ENCODE data around the gene PPM1H. TPM values are rescaled to one million over a fixed set of nuclear protein-coding genes. Genes with fewer than 3 reads are reported as not detected.

PPM1H gene
- total RNA-seq, 2 experiments from 2014 or later = 0.07 TPM; not detected in 1

- no peak for ATAC-seq
- Mint-ChIP-seq H3K36me3 (ENCODE audit: low read depth) (no peaks in the 10 kb centered on the region), H3K4me1 (ENCODE audit: low read depth) (peaks cover 8% of the 10 kb centered on the region), H3K27me3 (peaks cover 12% of the 10 kb centered on the region), H3K4me3 (no peak overlapping the region), H3K27ac (no peak overlapping the region), H3K9me3 (peaks cover 3% of the 10 kb centered on the region)
- TF ChIP-seq CTCF (IDR thresholded peaks at IDR 0.05) = no peak
- ChIA-PET POLR2A (no interaction called here), CTCF (no interaction called here)
- DNase-seq = no peak
- intact Hi-C loops (cut with micrococcal nuclease) = no loop called here
Observed at GRCh38 chr12:62658910-62659309, 276.0 kb downstream of the PPM1H start.

- H3K27ac Mint-ChIP-seq = no peak overlapping the region
- H3K27me3 Mint-ChIP-seq = peaks cover 12% of the 10 kb centered on the region
- no peak for ATAC-seq
- H3K36me3 Mint-ChIP-seq (ENCODE audit: low read depth) = no peaks in the 10 kb centered on the region
- DNase-seq = no peak
- POLR2A ChIA-PET = interaction anchor here (1.0 kb wide), 1 partner anchor 14 kb away, joined by 3 read pairs; no protein-coding TSS in a partner anchor
- CTCF ChIA-PET = interaction anchor here (1.4 to 1.9 kb wide), 2 partner anchors 10 to 137 kb away, joined by 3 to 4 read pairs; no protein-coding TSS in a partner anchor
- H3K4me1 Mint-ChIP-seq (ENCODE audit: low read depth) = peaks cover 8% of the 10 kb centered on the region
- TF ChIP-seq CTCF (IDR thresholded peaks at IDR 0.05) = no peak
- no peak overlapping the region for H3K4me3 Mint-ChIP-seq
- H3K9me3 Mint-ChIP-seq = peaks cover 3% of the 10 kb centered on the region
- intact Hi-C loops (cut with micrococcal nuclease) = no loop called here
Observed at GRCh38 chr12:62657363-62657632, 277.7 kb downstream of the PPM1H start.

- intact Hi-C loops (cut with micrococcal nuclease) = no loop called here
- H3K27ac Mint-ChIP-seq = no peak overlapping the region
- peaks cover 3% of the 10 kb centered on the region for H3K9me3 Mint-ChIP-seq
- peaks cover 12% of the 10 kb centered on the region for H3K27me3 Mint-ChIP-seq
- no peak for TF ChIP-seq CTCF (IDR thresholded peaks at IDR 0.05)
- peaks cover 8% of the 10 kb centered on the region for H3K4me1 Mint-ChIP-seq (ENCODE audit: low read depth)
- no peak for DNase-seq
- ATAC-seq = no peak
- H3K36me3 Mint-ChIP-seq (ENCODE audit: low read depth) = no peaks in the 10 kb centered on the region
- ChIA-PET POLR2A (interaction anchor here (1.0 kb wide), 1 partner anchor 14 kb away, joined by 3 read pairs; no protein-coding TSS in a partner anchor), CTCF (interaction anchor here (1.4 to 1.9 kb wide), 2 partner anchors 10 to 137 kb away, joined by 3 to 4 read pairs; no protein-coding TSS in a partner anchor)
- no peak overlapping the region for H3K4me3 Mint-ChIP-seq
Observed at GRCh38 chr12:62656591-62657362, 278.2 kb downstream of the PPM1H start.

GRCh38 chr12:62655666-62656151, 279.2 kb downstream of the PPM1H start:
- Mint-ChIP-seq H3K27me3 (peaks cover 12% of the 10 kb centered on the region), H3K4me3 (no peak overlapping the region), H3K9me3 (peaks cover 3% of the 10 kb centered on the region), H3K36me3 (ENCODE audit: low read depth) (no peaks in the 10 kb centered on the region), H3K27ac (no peak overlapping the region), H3K4me1 (ENCODE audit: low read depth) (peaks cover 5% of the 10 kb centered on the region)
- CTCF ChIA-PET = no interaction called here
- DNase-seq (no peak), ATAC-seq (no peak)
- POLR2A ChIA-PET = interaction anchor here (1.0 to 1.1 kb wide), 2 partner anchors 15 to 52 kb away, joined by 3 read pairs; no protein-coding TSS in a partner anchor
- no peak for TF ChIP-seq CTCF (IDR thresholded peaks at IDR 0.05)
- intact Hi-C loops (cut with micrococcal nuclease) = no loop called here

All from activated CD8-positive, alpha-beta T cell treated with anti-CD3 and anti-CD28 coated beads for 36 hours (primary cell).